Suprapubic skin (tissue), 4 donors: Measurements from ENCODE around the gene TMTC2.

ENCODE experiments used
- CTCF ChIP-seq, 2 donors: fragments of 200-600 bp in 1 of 2; fragments of 450-650 bp in 1 of 2; sonication (generic) in 1 of 2; IDR thresholded peaks; one replicate each; pipeline ENCODE4 v1.5.1; 2016 to 2019; ENCODE audit warnings: antibody characterized with exemption in 2 of 2, mild to moderate bottlenecking in 1 of 2, moderate library complexity in 1 of 2
- EP300 ChIP-seq: sonication (generic); formaldehyde crosslinking; IDR thresholded peaks from one replicate; pipeline ENCODE4 v1.6.1; 2017; ENCODE audit warnings: antibody characterized with exemption
- POLR2A ChIP-seq, 2 donors: fragments of 450-650 bp; IDR thresholded peaks; one replicate each; pipeline ENCODE4 v1.6.1; 2017; ENCODE audit warnings: antibody characterized with exemption in 2 of 2, mild to moderate bottlenecking in 2 of 2, moderate library complexity in 2 of 2
- POLR2AphosphoS5 ChIP-seq, 3 donors: sonication (generic); formaldehyde crosslinking; IDR thresholded peaks; one replicate each; pipeline ENCODE4 v1.6.1; 2017; ENCODE audit warnings: antibody characterized with exemption in 3 of 3

- no peak for TF ChIP-seq CTCF (IDR thresholded peaks at IDR 0.05)
- TF ChIP-seq POLR2A (IDR thresholded peaks at IDR 0.05), result no peak
- TF ChIP-seq POLR2AphosphoS5 (IDR thresholded peaks at IDR 0.05), result no peak
- no peak for TF ChIP-seq EP300
Observed at GRCh38 chr12:82973592-82973991, 286.9 kb downstream of the TMTC2 start.
